MCF 10A (cell line): ENCODE results near the gene OMD. TPM values are rescaled to one million over a fixed set of nuclear protein-coding genes. Genes with fewer than 3 reads are reported as not detected.

ENCODE experiments used
- BruUV-seq: library from RNA; stranded (reverse); fragments of 400-500 nt; replicated peaks from 2 replicates; lab custom pipeline; 2021; lab: Mats Ljungman, UMichigan
- CTCF ChIA-PET: fragments of 300-600 bp; sonication (Branson Sonifier 250); formaldehyde crosslinking; extraction: SDS; loops from one replicate; lab custom pipeline; 2021; ENCODE audit warnings: antibody characterized with exemption, inconsistent platforms; lab: Yijun Ruan, JAX
- POLR2A ChIA-PET: fragments of 300-600, 350-650 bp; sonication (Branson Sonifier 250); formaldehyde crosslinking; extraction: SDS; loops from one replicate; lab custom pipeline; 2020; ENCODE audit warnings: antibody characterized with exemption, inconsistent platforms; lab: Yijun Ruan, JAX
- DNase-seq: peaks from one replicate; pipeline ENCODE4 v3.0.0-alpha.2; 2018; ENCODE audit not compliant: unreplicated experiment
- H3K27ac Mint-ChIP-seq: one replicate; pipeline ENCODE4 v1.8.0; 2022; ENCODE audit warnings: mild to moderate bottlenecking, low read depth, mixed read lengths; ENCODE audit not compliant: unreplicated experiment
- H3K27me3 Mint-ChIP-seq: one replicate; pipeline ENCODE4 v1.8.0; 2022; ENCODE audit warnings: mixed read lengths; ENCODE audit not compliant: insufficient read depth, unreplicated experiment
- H3K36me3 Mint-ChIP-seq: one replicate; pipeline ENCODE4 v1.8.0; 2022; ENCODE audit warnings: mild to moderate bottlenecking, moderate library complexity, mixed read lengths; ENCODE audit not compliant: insufficient read depth, unreplicated experiment
- H3K4me1 Mint-ChIP-seq: one replicate; pipeline ENCODE4 v1.8.0; 2022; ENCODE audit warnings: mixed read lengths; ENCODE audit not compliant: insufficient read depth, unreplicated experiment
- H3K4me3 Mint-ChIP-seq: one replicate; pipeline ENCODE4 v1.8.0; 2022; ENCODE audit warnings: mild to moderate bottlenecking, moderate library complexity, mixed read lengths; ENCODE audit not compliant: unreplicated experiment
- H3K9me3 Mint-ChIP-seq: one replicate; pipeline ENCODE4 v1.8.0; 2022; ENCODE audit warnings: mixed read lengths; ENCODE audit not compliant: unreplicated experiment
- intact Hi-C: fragments of 100-400 bp; cut with micrococcal nuclease; formaldehyde crosslinking; loops from 2 replicates; pipeline ENCODE4 v1.14.1; 2022
- total RNA-seq: library from RNA; stranded (reverse); gene quantifications from 2 replicates; pipeline ENCODE4 v1.2.3, GENCODE V29; 2022
- TF ChIP-seq, protein P1 (sequence below): fragments of 200-600 bp; IDR thresholded peaks from one replicate; pipeline ENCODE4 v1.8.0; 2022; ENCODE audit warnings: antibody characterized with exemption, mild to moderate bottlenecking; ENCODE audit not compliant: unreplicated experiment

Gene OMD
- total RNA-seq, 1 experiment from 2014 or later, result 1.4 TPM

DNA sequence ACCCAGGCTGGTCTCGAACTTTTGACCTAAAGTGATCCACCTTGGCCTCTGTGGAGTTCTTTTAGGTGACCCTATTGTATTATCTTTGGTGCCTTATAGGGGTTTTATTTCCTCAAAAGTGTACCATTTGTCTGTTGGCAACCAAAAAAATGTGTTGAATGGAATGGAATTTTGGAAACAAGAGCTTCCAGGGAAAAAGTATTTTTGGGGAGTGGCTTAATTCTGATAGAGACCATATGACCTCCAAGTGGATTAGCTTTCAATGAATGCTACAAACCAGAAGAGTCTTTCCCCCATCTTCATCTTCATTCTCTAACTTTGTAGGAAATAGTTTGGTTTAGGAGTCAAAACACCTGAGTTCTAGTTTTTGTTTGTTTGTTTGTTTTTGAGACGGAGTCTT, 16.5 kb downstream of the OMD start:
- ChIA-PET CTCF (interaction anchor here (0.6 kb wide), 1 partner anchor 33 kb away, joined by 3 read pairs; no protein-coding TSS in a partner anchor), POLR2A (no interaction called here)
- Mint-ChIP-seq H3K36me3 (no peaks in the 10 kb centered on the region), H3K4me3 (no peak overlapping the region), H3K27me3 (no peaks in the 10 kb centered on the region), H3K4me1 (no peaks in the 10 kb centered on the region), H3K9me3 (no peaks in the 10 kb centered on the region), H3K27ac (no peak overlapping the region)
- intact Hi-C loops, result no loop called here
- DNase-seq, result no peak
- TF ChIP-seq, protein P1, sequence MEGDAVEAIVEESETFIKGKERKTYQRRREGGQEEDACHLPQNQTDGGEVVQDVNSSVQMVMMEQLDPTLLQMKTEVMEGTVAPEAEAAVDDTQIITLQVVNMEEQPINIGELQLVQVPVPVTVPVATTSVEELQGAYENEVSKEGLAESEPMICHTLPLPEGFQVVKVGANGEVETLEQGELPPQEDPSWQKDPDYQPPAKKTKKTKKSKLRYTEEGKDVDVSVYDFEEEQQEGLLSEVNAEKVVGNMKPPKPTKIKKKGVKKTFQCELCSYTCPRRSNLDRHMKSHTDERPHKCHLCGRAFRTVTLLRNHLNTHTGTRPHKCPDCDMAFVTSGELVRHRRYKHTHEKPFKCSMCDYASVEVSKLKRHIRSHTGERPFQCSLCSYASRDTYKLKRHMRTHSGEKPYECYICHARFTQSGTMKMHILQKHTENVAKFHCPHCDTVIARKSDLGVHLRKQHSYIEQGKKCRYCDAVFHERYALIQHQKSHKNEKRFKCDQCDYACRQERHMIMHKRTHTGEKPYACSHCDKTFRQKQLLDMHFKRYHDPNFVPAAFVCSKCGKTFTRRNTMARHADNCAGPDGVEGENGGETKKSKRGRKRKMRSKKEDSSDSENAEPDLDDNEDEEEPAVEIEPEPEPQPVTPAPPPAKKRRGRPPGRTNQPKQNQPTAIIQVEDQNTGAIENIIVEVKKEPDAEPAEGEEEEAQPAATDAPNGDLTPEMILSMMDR, result no peak
- BruUV-seq, result no TSS peak

DNA sequence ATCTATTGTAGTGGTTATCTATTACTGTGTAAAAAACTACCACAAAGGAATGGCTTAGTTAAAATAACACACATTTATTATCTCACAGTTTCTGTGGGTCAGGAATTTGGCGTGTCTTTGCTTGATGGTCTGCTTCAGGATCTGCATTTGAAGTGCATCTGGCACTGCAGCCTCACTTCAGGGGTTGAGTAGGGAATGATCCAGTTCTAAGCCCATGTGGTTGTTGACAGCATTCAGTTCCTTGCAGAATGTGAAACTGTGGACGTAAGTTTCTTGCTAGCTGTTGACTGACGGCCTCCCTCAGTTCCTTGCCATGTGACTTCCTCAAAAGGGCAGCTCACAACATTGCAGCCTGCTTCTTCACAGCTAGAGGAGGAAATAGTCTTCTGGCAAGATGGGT, 17.8 kb downstream of the OMD start:
- H3K36me3 Mint-ChIP-seq, result no peaks in the 10 kb centered on the region
- CTCF ChIA-PET, result no interaction called here
- H3K27me3 Mint-ChIP-seq, result no peaks in the 10 kb centered on the region
- TF ChIP-seq, protein P1, result no peak
- no peak overlapping the region for H3K27ac Mint-ChIP-seq
- POLR2A ChIA-PET, result no interaction called here
- H3K4me1 Mint-ChIP-seq, result no peaks in the 10 kb centered on the region
- no peak overlapping the region for H3K4me3 Mint-ChIP-seq
- H3K9me3 Mint-ChIP-seq, result no peaks in the 10 kb centered on the region
- no peak for DNase-seq
- intact Hi-C loops, result no loop called here
- BruUV-seq, result no TSS peak

DNA sequence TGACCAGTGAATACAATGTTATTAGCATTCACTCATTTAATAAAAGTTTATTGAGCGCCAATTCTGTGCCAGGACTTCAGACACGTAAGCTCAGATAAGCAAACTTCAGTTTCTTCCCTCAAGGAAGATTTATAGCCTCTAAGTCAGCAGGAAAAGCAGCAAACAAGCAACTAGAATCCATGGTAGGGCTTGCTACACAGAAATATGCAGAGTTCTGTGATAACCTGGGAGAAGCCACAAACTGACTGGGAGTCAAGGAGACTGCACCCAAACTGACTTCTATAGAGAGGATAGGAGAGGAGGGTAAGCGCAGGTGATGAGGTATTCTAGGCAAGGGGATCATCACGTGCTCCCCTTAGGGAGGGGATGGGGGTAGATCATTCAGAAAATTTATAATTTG, 18.5 kb downstream of the OMD start:
- no peak overlapping the region for H3K4me3 Mint-ChIP-seq

DNA sequence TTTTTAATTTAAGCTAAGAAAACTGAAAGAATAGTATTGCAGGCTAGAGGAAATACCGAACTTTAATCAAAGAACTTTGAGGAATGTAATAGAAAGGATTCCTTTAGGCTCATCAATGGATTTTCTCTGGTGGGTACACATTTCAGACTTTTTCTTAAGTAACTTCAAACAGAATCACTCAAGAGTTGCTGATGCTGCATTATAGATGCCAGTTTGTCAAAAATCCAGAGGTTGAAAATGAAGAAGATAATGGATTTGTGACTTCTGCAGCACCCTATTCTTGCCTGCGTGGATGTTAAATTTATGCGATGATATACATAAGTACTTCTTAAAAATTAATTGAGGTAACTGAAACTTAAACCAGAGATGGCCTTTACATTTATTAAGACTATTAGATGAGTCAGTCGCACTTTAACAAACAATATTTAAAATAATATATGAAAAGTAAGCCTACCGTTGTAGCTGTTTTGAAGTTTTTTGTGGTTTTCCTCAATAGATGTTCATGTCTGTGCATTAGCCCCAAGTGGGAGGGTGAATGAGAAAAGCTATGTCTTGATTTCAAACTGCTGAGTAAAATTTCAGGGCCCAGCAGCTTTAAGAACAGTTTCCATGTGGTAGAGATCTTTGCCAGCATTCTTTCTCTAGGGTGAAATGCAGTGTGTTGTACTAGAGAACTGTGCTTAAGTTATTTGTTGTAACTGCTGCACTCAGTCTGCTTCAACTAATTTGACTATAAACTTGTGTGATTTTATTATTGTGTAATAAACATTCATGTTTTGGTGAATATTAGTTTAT, 20.0 kb downstream of the OMD start, which contains the start of gene OGN:
TSS of gene OGN (minus strand) at position 537 of the 795 bp plus-strand sequence. CDS start 1,171 bp downstream, outside the sequence.
- intact Hi-C loops, result no loop called here
- CTCF ChIA-PET, result interaction anchor here (1.1 kb wide), 1 partner anchor 76 kb away, joined by 4 read pairs; no protein-coding TSS in a partner anchor
- POLR2A ChIA-PET, result interaction anchor here (1.5 to 1.8 kb wide), 2 partner anchors 19 kb away, joined by 5 to 10 read pairs; no protein-coding TSS in a partner anchor
- no peak within 1 kb of the TSS for H3K4me3 Mint-ChIP-seq
- no peaks in the 10 kb centered on the region for H3K27me3 Mint-ChIP-seq
- DNase-seq, result no peak
- no peak within 1 kb of the TSS for H3K27ac Mint-ChIP-seq
- H3K4me1 Mint-ChIP-seq, result no peaks in the 10 kb centered on the region
- H3K36me3 Mint-ChIP-seq, result no peaks in the 10 kb centered on the region
- no TSS peak for BruUV-seq
- no peaks in the 10 kb centered on the region for H3K9me3 Mint-ChIP-seq
- TF ChIP-seq, protein P1, result no peak

More for the DNA sequence above, 18.5 kb downstream of the OMD start:
- BruUV-seq, result no TSS peak
- ChIA-PET POLR2A (interaction anchor here (1.0 to 1.8 kb wide), 2 partner anchors 9 to 20 kb away, joined by 3 to 10 read pairs; no protein-coding TSS in a partner anchor), CTCF (no interaction called here)
- DNase-seq, result no peak
- Mint-ChIP-seq H3K36me3 (no peaks in the 10 kb centered on the region), H3K27me3 (no peaks in the 10 kb centered on the region), H3K9me3 (no peaks in the 10 kb centered on the region), H3K4me1 (no peaks in the 10 kb centered on the region), H3K27ac (no peak overlapping the region)
- TF ChIP-seq, protein P1, result no peak
- intact Hi-C loops, result no loop called here
